Caco-2 (cell line): ENCODE data around the gene OR1A1. TPM values are rescaled to one million over a fixed set of nuclear protein-coding genes. Genes with fewer than 3 reads are reported as not detected.

Experiments
- Bru-seq: library from RNA; stranded (reverse); fragments of 400-500 nt; gene quantifications from one replicate; lab custom pipeline; 2021; lab: Mats Ljungman, UMichigan
- BruChase-seq, 2 experiments: library from RNA; stranded (reverse); fragments of 400-500 nt; gene quantifications; one replicate each; lab custom pipeline; 2021; lab: Mats Ljungman, UMichigan
- BruUV-seq: library from RNA; stranded (reverse); fragments of 400-500 nt; replicated peaks from 2 replicates; lab custom pipeline; 2021; lab: Mats Ljungman, UMichigan
- CTCF ChIA-PET: fragments of 300-600 bp; sonication (Branson Sonifier 250); formaldehyde crosslinking; loops from one replicate; lab custom pipeline; 2022; ENCODE audit warnings: antibody characterized with exemption; lab: Charles Lee
- POLR2A ChIA-PET: fragments of 300-600 bp; sonication (Branson Sonifier 250); formaldehyde crosslinking; loops from one replicate; lab custom pipeline; 2022; ENCODE audit warnings: antibody characterized with exemption; lab: Charles Lee
- DNase-seq, 2 experiments: peaks; one replicate each; pipeline versions ENCODE4 v3.0.0 to v3.0.0-alpha.2; 2020 to 2022
- H3K27me3 ChIP-seq: replicated peaks from 2 replicates; pipeline ENCODE4 v1.6.0; 2011; ENCODE audit warnings: low read length; ENCODE audit not compliant: control insufficient read depth, insufficient read depth
- H3K36me3 ChIP-seq: 2 replicates; pipeline ENCODE4 v1.5.1; 2011; ENCODE audit warnings: low read length; ENCODE audit not compliant: control insufficient read depth, insufficient read depth
- H3K4me1 ChIP-seq: fragments of 250-450 bp; sonication (Bioruptor Pico); 2 replicates; pipeline ENCODE4 v1.5.1; 2020; ENCODE audit warnings: mild to moderate bottlenecking
- H3K4me3 ChIP-seq: 2 replicates; pipeline ENCODE4 v1.5.1; 2011; ENCODE audit warnings: low read depth, mild to moderate bottlenecking, control low read depth, low read length
- H3K9me3 ChIP-seq: fragments of 250-450 bp; sonication (Bioruptor Pico); 2 replicates; pipeline ENCODE4 v1.5.1; 2020; ENCODE audit warnings: mild to moderate bottlenecking, moderate library complexity
- H3K27ac Mint-ChIP-seq: one replicate; pipeline ENCODE4 v1.8.0; 2022; ENCODE audit warnings: mixed read lengths; ENCODE audit not compliant: unreplicated experiment
- H3K27me3 Mint-ChIP-seq: one replicate; pipeline ENCODE4 v1.8.0; 2022; ENCODE audit warnings: mixed read lengths; ENCODE audit not compliant: insufficient read depth, unreplicated experiment
- H3K36me3 Mint-ChIP-seq: one replicate; pipeline ENCODE4 v1.8.0; 2022; ENCODE audit warnings: mild to moderate bottlenecking, mixed read lengths; ENCODE audit not compliant: insufficient read depth, unreplicated experiment
- H3K4me1 Mint-ChIP-seq: one replicate; pipeline ENCODE4 v1.8.0; 2022; ENCODE audit warnings: low read depth, mixed read lengths; ENCODE audit not compliant: unreplicated experiment
- H3K4me3 Mint-ChIP-seq: one replicate; pipeline ENCODE4 v1.8.0; 2022; ENCODE audit warnings: mild to moderate bottlenecking, moderate library complexity, mixed read lengths; ENCODE audit not compliant: unreplicated experiment
- H3K9me3 Mint-ChIP-seq: one replicate; pipeline ENCODE4 v1.8.0; 2022; ENCODE audit warnings: mixed read lengths; ENCODE audit not compliant: unreplicated experiment
- CTCF ChIP-seq, 2 experiments: fragments of 200-600 bp in 1 of 2; IDR thresholded peaks; 1 replicate in 1 of 2; 2 replicates in 1 of 2; pipeline versions ENCODE4 v1.5.1 to v1.8.0; 2011 to 2022; ENCODE audit warnings: antibody characterized with exemption in 1 of 2, control low read depth in 1 of 2, inconsistent platforms in 1 of 2, low read depth in 1 of 2, low read length in 1 of 2, mild to moderate bottlenecking in 1 of 2, moderate library complexity in 1 of 2; ENCODE audit not compliant: insufficient read depth in 1 of 2, severe bottlenecking in 1 of 2, unreplicated experiment in 1 of 2
- intact Hi-C: fragments of 100-400 bp; cut with micrococcal nuclease; formaldehyde crosslinking; loops from one replicate; pipeline ENCODE4 v1.10.0; 2022; ENCODE audit not compliant: unreplicated experiment
- long read RNA-seq: library from polyadenylated mRNA; stranded (forward); transcript quantifications from one replicate; pipeline ENCODE4 v2.0.0, GENCODE V29; 2022
- total RNA-seq: library from RNA; stranded (reverse); gene quantifications from 2 replicates; pipeline ENCODE4 v1.2.3, GENCODE V29; 2022

Gene OR1A1
- total RNA-seq = not detected in 2 replicates
- percentile 10 among the genes with signal in this experiment for Bru-seq, nascent RNA
- not detected for BruChase-seq, experiment 1, labeled RNA remaining after a 2-hour chase
- BruChase-seq, experiment 2, labeled RNA remaining after a 6-hour chase = not detected
- long read RNA-seq = 0 reads

- Histone ChIP-seq H3K4me1 (no peaks in the 10 kb centered on the region), H3K9me3 (no peaks in the 10 kb centered on the region), H3K36me3 (no peaks in the 10 kb centered on the region), H3K27me3 (no peaks in the 10 kb centered on the region), H3K4me3 (no peak within 1 kb of the TSS)
- intact Hi-C loops = no loop called here
- BruUV-seq = no TSS peak
- Mint-ChIP-seq H3K4me1 (no peaks in the 10 kb centered on the region), H3K27ac (no peak within 1 kb of the TSS), H3K4me3 (no peak within 1 kb of the TSS), H3K9me3 (no peaks in the 10 kb centered on the region), H3K36me3 (no peaks in the 10 kb centered on the region), H3K27me3 (peaks cover 14% of the 10 kb centered on the region)
- ChIA-PET POLR2A (no interaction called here), CTCF (no interaction called here)
- no peak for DNase-seq
- no peak for TF ChIP-seq CTCF (IDR thresholded peaks at IDR 0.05; ENCODE audit: insufficient read depth in 1 of 2, low read depth in 1 of 2, low read length in 1 of 2, severe bottlenecking in 1 of 2, unreplicated experiment in 1 of 2)
Observed at GRCh38 chr17:3207367-3207766, at the start of gene OR1A1. Gene OR1A1, plus strand, starts transcription at chr17:3207667. Its CDS starts 7,954 bp downstream, at chr17:3215621.

GRCh38 chr17:3167574-3167973 lies 39.9 kb upstream of the OR1A1 start:
- Histone ChIP-seq H3K9me3 (no peaks in the 10 kb centered on the region; the same call in 1 of the 2 replicates), H3K4me1 (no peaks in the 10 kb centered on the region), H3K27me3 (no peaks in the 10 kb centered on the region), H3K4me3 (no peak overlapping the region), H3K36me3 (no peaks in the 10 kb centered on the region)
- Mint-ChIP-seq H3K27me3 (peaks cover 18% of the 10 kb centered on the region), H3K9me3 (no peaks in the 10 kb centered on the region), H3K4me3 (no peak overlapping the region), H3K4me1 (no peaks in the 10 kb centered on the region), H3K36me3 (no peaks in the 10 kb centered on the region), H3K27ac (no peak overlapping the region)
- TF ChIP-seq CTCF (IDR thresholded peaks at IDR 0.05; ENCODE audit: insufficient read depth in 1 of 2, low read depth in 1 of 2, low read length in 1 of 2, severe bottlenecking in 1 of 2, unreplicated experiment in 1 of 2) = no peak
- ChIA-PET POLR2A (no interaction called here), CTCF (no interaction called here)
- no TSS peak for BruUV-seq
- intact Hi-C loops = no loop called here
- no peak for DNase-seq

GRCh38 chr17:3189961-3190360 lies 17.5 kb upstream of the OR1A1 start:
- H3K9me3 Mint-ChIP-seq = peaks cover 3% of the 10 kb centered on the region
- Histone ChIP-seq H3K4me1 (no peaks in the 10 kb centered on the region), H3K36me3 (no peaks in the 10 kb centered on the region), H3K27me3 (no peaks in the 10 kb centered on the region), H3K4me3 (no peak overlapping the region), H3K9me3 (no peaks in the 10 kb centered on the region; the same call in 1 of the 2 replicates)
- no peak overlapping the region for H3K4me3 Mint-ChIP-seq
- H3K27me3 Mint-ChIP-seq = peaks cover 18% of the 10 kb centered on the region
- ChIA-PET POLR2A (no interaction called here), CTCF (no interaction called here)
- no TSS peak for BruUV-seq
- H3K4me1 Mint-ChIP-seq = no peaks in the 10 kb centered on the region
- no peak for DNase-seq
- H3K27ac Mint-ChIP-seq = no peak overlapping the region
- no peak for TF ChIP-seq CTCF (IDR thresholded peaks at IDR 0.05; ENCODE audit: insufficient read depth in 1 of 2, low read depth in 1 of 2, low read length in 1 of 2, severe bottlenecking in 1 of 2, unreplicated experiment in 1 of 2)
- intact Hi-C loops = no loop called here
- no peaks in the 10 kb centered on the region for H3K36me3 Mint-ChIP-seq
